IMR-90 (cell line): Measurements from ENCODE around the gene CPED1. TPM values are rescaled to one million over a fixed set of nuclear protein-coding genes. Genes with fewer than 3 reads are reported as not detected.

ENCODE experiments used
- ATAC-seq: fragments of 200-7000 bp; cut with Tn5 transposase; 2 replicates; pipeline ENCODE4 v1.9.1; 2020; ENCODE audit warnings: low read depth, mild to moderate bottlenecking, moderate library complexity
- BruUV-seq: library from RNA; stranded (reverse); fragments of 400-500 nt; replicated peaks from 2 replicates; lab custom pipeline; 2021; lab: Mats Ljungman, UMichigan
- CTCF ChIA-PET: fragments of 300-600 bp; formaldehyde crosslinking; extraction: SDS; loops from one replicate; lab custom pipeline; 2021; ENCODE audit warnings: antibody characterized with exemption; lab: Yijun Ruan, JAX
- POLR2A ChIA-PET: fragments of 300-600 bp; sonication (Branson Sonifier 250); formaldehyde crosslinking; loops from one replicate; lab custom pipeline; 2022; ENCODE audit warnings: antibody characterized with exemption; ENCODE audit not compliant: unreplicated experiment; lab: Charles Lee
- DNase-seq: peaks from one replicate; pipeline ENCODE4 v3.0.0; 2013
- H2AFZ ChIP-seq: replicated peaks from 2 replicates; pipeline ENCODE3; 2013; ENCODE audit warnings: low read length, mild to moderate bottlenecking; ENCODE audit not compliant: poor library complexity
- H2AK5ac ChIP-seq: 2 replicates; pipeline ENCODE4 v1.6.1; 2013; ENCODE audit warnings: low read depth, low read length, inconsistent platforms
- H2AK9ac ChIP-seq: replicated peaks from 2 replicates; pipeline ENCODE3; 2013; ENCODE audit warnings: mild to moderate bottlenecking, low read depth, low read length, moderate library complexity; ENCODE audit not compliant: poor library complexity
- H2BK120ac ChIP-seq: 2 replicates; pipeline ENCODE4 v1.6.1; 2013; ENCODE audit warnings: low read depth, low read length, inconsistent platforms
- H2BK15ac ChIP-seq: 3 replicates; pipeline ENCODE4 v1.6.1; 2013; ENCODE audit warnings: low read depth, low read length, inconsistent platforms
- H2BK20ac ChIP-seq: 2 replicates; pipeline ENCODE4 v1.6.1; 2013; ENCODE audit warnings: low read depth, mild to moderate bottlenecking, inconsistent platforms, low read length, moderate library complexity
- H2BK5ac ChIP-seq: 2 replicates; pipeline ENCODE4 v1.6.1; 2013; ENCODE audit warnings: mild to moderate bottlenecking, low read depth, low read length, inconsistent platforms; ENCODE audit not compliant: poor library complexity, severe bottlenecking
- H3K14ac ChIP-seq: replicated peaks from 2 replicates; pipeline ENCODE4 v1.6.1; 2013; ENCODE audit warnings: low read depth, low read length, inconsistent platforms
- H3K18ac ChIP-seq: 2 replicates; pipeline ENCODE4 v1.6.1; 2013; ENCODE audit warnings: low read depth, low read length, control low read depth
- H3K23ac ChIP-seq: 2 replicates; pipeline ENCODE4 v1.6.1; 2013; ENCODE audit warnings: low read depth, low read length, inconsistent platforms
- H3K27ac ChIP-seq: 2 replicates; pipeline ENCODE4 v1.5.1; 2013; ENCODE audit warnings: mild to moderate bottlenecking, control low read depth, low read length; ENCODE audit not compliant: insufficient read depth
- H3K27me3 ChIP-seq: 2 replicates; pipeline ENCODE4 v1.6.1; 2013; ENCODE audit warnings: low read length; ENCODE audit not compliant: control insufficient read depth, insufficient read depth
- H3K36me3 ChIP-seq: 2 replicates; pipeline ENCODE4 v1.6.1; 2013; ENCODE audit warnings: low read length, mixed read lengths; ENCODE audit not compliant: control insufficient read depth, insufficient read depth
- H3K4ac ChIP-seq: 2 replicates; pipeline ENCODE4 v1.6.1; 2013; ENCODE audit warnings: low read depth, low read length, inconsistent platforms
- H3K4me1 ChIP-seq: 2 replicates; pipeline ENCODE4 v1.6.1; 2013; ENCODE audit warnings: low read length, mixed read lengths; ENCODE audit not compliant: control insufficient read depth, insufficient read depth
- H3K4me2 ChIP-seq: 2 replicates; pipeline ENCODE4 v1.6.1; 2013; ENCODE audit warnings: low read depth, mild to moderate bottlenecking, control low read depth, low read length, moderate library complexity
- H3K4me3 ChIP-seq: 2 replicates; pipeline ENCODE4 v1.5.1; 2013; ENCODE audit warnings: low read depth, mild to moderate bottlenecking, control low read depth, low read length, moderate library complexity; ENCODE audit not compliant: insufficient read depth
- H3K56ac ChIP-seq: 2 replicates; pipeline ENCODE4 v1.6.1; 2013; ENCODE audit warnings: low read length, inconsistent platforms; ENCODE audit not compliant: insufficient read depth; ENCODE audit errors: extremely low read depth
- H3K79me1 ChIP-seq, 2 experiments: 2 replicates each; pipeline ENCODE4 v1.6.1; 2013; ENCODE audit warnings: low read length in 2 of 2, inconsistent platforms in 1 of 2, low read depth in 1 of 2
- H3K9ac ChIP-seq: 2 replicates; pipeline ENCODE4 v1.6.1; 2013; ENCODE audit warnings: low read depth, low read length, control low read depth
- H3K9me1 ChIP-seq: 2 replicates; pipeline ENCODE4 v1.6.1; 2013; ENCODE audit warnings: low read length, inconsistent platforms; ENCODE audit not compliant: insufficient read depth
- H3K9me3 ChIP-seq: 2 replicates; pipeline ENCODE4 v1.6.1; 2013; ENCODE audit warnings: low read length; ENCODE audit not compliant: control insufficient read depth, insufficient read depth
- H4K20me1 ChIP-seq: 2 replicates; pipeline ENCODE4 v1.6.1; 2013; ENCODE audit warnings: low read length, inconsistent platforms; ENCODE audit not compliant: insufficient read depth
- H4K5ac ChIP-seq: 2 replicates; pipeline ENCODE4 v1.6.1; 2013; ENCODE audit warnings: mild to moderate bottlenecking, low read depth, low read length, control low read depth
- H4K8ac ChIP-seq, 2 experiments: 2 replicates each; pipeline ENCODE4 v1.6.1; 2013; ENCODE audit warnings: low read depth in 2 of 2, low read length in 2 of 2, control low read depth in 1 of 2, inconsistent platforms in 1 of 2
- H4K91ac ChIP-seq: 2 replicates; pipeline ENCODE4 v1.6.1; 2013; ENCODE audit warnings: low read depth, low read length, inconsistent platforms; ENCODE audit not compliant: insufficient read depth
- BHLHE40 ChIP-seq: fragments of 150-350 bp; IDR thresholded peaks from 2 replicates; pipeline ENCODE4 v1.6.1; 2016; ENCODE audit warnings: mild to moderate bottlenecking, low read depth, low read length
- CEBPB ChIP-seq: IDR thresholded peaks from 2 replicates; pipeline ENCODE4 v1.6.1; 2012; ENCODE audit warnings: low read depth, low read length, improper control_type of control experiment
- CHD1 ChIP-seq: IDR thresholded peaks from 2 replicates; pipeline ENCODE4 v1.6.1; 2012; ENCODE audit warnings: low read depth, low read length, improper control_type of control experiment
- CTCF ChIP-seq: conservative IDR thresholded peaks from 2 replicates; pipeline ENCODE4 v1.5.1; 2012; ENCODE audit warnings: mild to moderate bottlenecking, low read depth, low read length, improper control_type of control experiment
- ELK1 ChIP-seq: fragments of 150-350 bp; IDR thresholded peaks from 2 replicates; pipeline ENCODE4 v1.6.1; 2016; ENCODE audit warnings: low read depth, mild to moderate bottlenecking, low read length, moderate library complexity, borderline replicate concordance
- FOS ChIP-seq: fragments of 150-350 bp; IDR thresholded peaks from 2 replicates; pipeline ENCODE4 v1.6.1; 2016; ENCODE audit warnings: low read depth, low read length
- MAFK ChIP-seq: IDR thresholded peaks from 2 replicates; pipeline ENCODE4 v1.6.1; 2012; ENCODE audit warnings: low read depth, low read length, improper control_type of control experiment
- MAZ ChIP-seq: IDR thresholded peaks from 2 replicates; pipeline ENCODE4 v1.6.1; 2012; ENCODE audit warnings: low read depth, mild to moderate bottlenecking, low read length, improper control_type of control experiment, moderate library complexity, borderline replicate concordance
- MXI1 ChIP-seq: IDR thresholded peaks from 2 replicates; pipeline ENCODE4 v1.6.1; 2012; ENCODE audit warnings: low read depth, mild to moderate bottlenecking, low read length, moderate library complexity, borderline replicate concordance
- NFE2L2 ChIP-seq: fragments of 150-350 bp; IDR thresholded peaks from 2 replicates; pipeline ENCODE4 v1.6.1; 2016; ENCODE audit warnings: low read depth, mild to moderate bottlenecking, low read length
- POLR2A ChIP-seq: IDR thresholded peaks from 2 replicates; pipeline ENCODE4 v1.6.1; 2012; ENCODE audit warnings: mild to moderate bottlenecking, low read depth, low read length
- RAD21 ChIP-seq: IDR thresholded peaks from 2 replicates; pipeline ENCODE4 v1.6.1; 2012; ENCODE audit warnings: low read length, improper control_type of control experiment
- RCOR1 ChIP-seq: IDR thresholded peaks from 2 replicates; pipeline ENCODE4 v1.6.1; 2012; ENCODE audit warnings: mild to moderate bottlenecking, low read length, improper control_type of control experiment; ENCODE audit not compliant: insufficient replicate concordance
- RFX5 ChIP-seq: IDR thresholded peaks from 2 replicates; pipeline ENCODE4 v1.8.0; 2012; ENCODE audit warnings: low read depth, mild to moderate bottlenecking, low read length, moderate library complexity
- SMC3 ChIP-seq: fragments of 150-350 bp; IDR thresholded peaks from 2 replicates; pipeline ENCODE4 v1.6.1; 2016; ENCODE audit warnings: low read depth, mild to moderate bottlenecking, antibody characterized with exemption, low read length, moderate library complexity
- USF2 ChIP-seq: fragments of 150-350 bp; IDR thresholded peaks from 2 replicates; pipeline ENCODE4 v1.6.1; 2017; ENCODE audit warnings: mild to moderate bottlenecking, antibody characterized with exemption, low read length, low read depth
- WGBS, 2 experiments: methylation state at CpG; one replicate each; pipeline versions ENCODE4 v1.1.5 to v1.1.7; 2013; ENCODE audit warnings: missing lambda C conversion rate in 2 of 2; ENCODE audit not compliant: insufficient read length in 1 of 2; ENCODE audit errors: extremely low coverage in 2 of 2; 5-methylcytosine and 5-hydroxymethylcytosine counted together
- dilution Hi-C: fragments of 300-500 bp; cut with HindIII; formaldehyde crosslinking; loops from one replicate; pipeline ENCODE4 v1.14.3; 2018; ENCODE audit warnings: low sequenced_read_pairs; ENCODE audit not compliant: unreplicated experiment
- in situ Hi-C: fragments of 300-500 bp; cut with MboI; formaldehyde crosslinking; loops from 3 replicates; pipeline ENCODE4 v1.14.3; 2019; ENCODE audit warnings: low sequenced_read_pairs, inconsistent platforms, mixed read lengths
- intact Hi-C: fragments of 100-400 bp; cut with micrococcal nuclease; formaldehyde crosslinking; loops from 2 replicates; pipeline ENCODE4 v1.10.0; 2022
- polyA plus RNA-seq, 3 experiments: library from polyadenylated mRNA; depleted of rRNA; stranded (reverse); fragments of >200 nt; gene quantifications; 2 replicates each; pipeline ENCODE4 v1.2.3, GENCODE V29; 2012; ENCODE audit warnings: low replicate concordance in 1 of 3
- total RNA-seq: library from RNA; depleted of rRNA; stranded (reverse); fragments of >200 nt; gene quantifications from 2 replicates; pipeline ENCODE4 v1.2.3, GENCODE V29; 2012

Gene CPED1
- total and polyA plus RNA-seq, 2 of the 4 experiments (the other 2 are of a cell fraction) = 31.2 to 96.8 TPM

GRCh38 chr7:120981117-120981516 lies 7.4 kb upstream of the CPED1 start:
- Histone ChIP-seq H2AK5ac (no peak overlapping the region), H4K91ac (no peak overlapping the region), H3K9me3 (no peaks in the 10 kb centered on the region), H3K27ac (no peak overlapping the region), H4K5ac (no peak overlapping the region), H4K20me1 (no peaks in the 10 kb centered on the region), H3K18ac (no peak overlapping the region), H3K9ac (no peak overlapping the region), H2BK15ac (no peak overlapping the region; the same call in 2 of the 3 replicates), H3K36me3 (no peaks in the 10 kb centered on the region), H3K56ac (no peak overlapping the region), H3K4me2 (no peak overlapping the region), H3K79me1 (no peaks in the 10 kb centered on the region; a peak in 1 of 4 replicates), H3K4ac (no peak overlapping the region), H3K23ac (no peak overlapping the region), H2BK120ac (no peak overlapping the region), H2AK9ac (no peak overlapping the region), H4K8ac (no peak overlapping the region), H3K9me1 (peaks cover 2% of the 10 kb centered on the region; the same call in 1 of the 2 replicates), H2BK20ac (no peak overlapping the region), H3K14ac (no peak overlapping the region), H2BK5ac (no peak overlapping the region), H3K27me3 (no peaks in the 10 kb centered on the region), H3K4me1 (peaks cover 5% of the 10 kb centered on the region), H2AFZ (no peak overlapping the region), H3K4me3 (no peak overlapping the region)
- in situ Hi-C loops (loop anchor here (25.0 kb wide), 1 partner anchor 356 kb away; the partner anchor contains the start of gene WNT16), intact Hi-C loops (no loop called here), dilution Hi-C loops (loop anchor here (25.0 kb wide), 1 partner anchor 106 kb away; no protein-coding TSS in a partner anchor)
- ChIA-PET CTCF (interaction anchor here (1.0 to 1.1 kb wide), 2 partner anchors 9 to 107 kb away, joined by 3 read pairs; no protein-coding TSS in a partner anchor), POLR2A (no interaction called here)
- TF ChIP-seq MAFK = no peak
- no peak for TF ChIP-seq CEBPB
- TF ChIP-seq USF2 = no peak
- no peak for TF ChIP-seq BHLHE40
- TF ChIP-seq MXI1 = no peak
- no peak for TF ChIP-seq RCOR1
- TF ChIP-seq POLR2A = no peak
- TF ChIP-seq ELK1 = no peak
- no peak for TF ChIP-seq MAZ
- TF ChIP-seq RFX5 = no peak
- no peak for TF ChIP-seq NFE2L2
- no peak for TF ChIP-seq CHD1
- no peak for TF ChIP-seq SMC3
- no peak for TF ChIP-seq CTCF
- no peak for TF ChIP-seq FOS
- no peak for TF ChIP-seq RAD21
- no CpG with 5 or more reads among the region's 1 CpG for WGBS, 2 experiments
- no TSS peak for BruUV-seq
- DNase-seq (no peak), ATAC-seq (no peak)
